CD14-positive monocyte (primary cell): ENCODE results near the gene KRTAP5-8. TPM values are rescaled to one million over a fixed set of nuclear protein-coding genes. Genes with fewer than 3 reads are reported as not detected.
"Not testable (repeated sequence)": the region's sequence is repeated elsewhere in the genome, so short reads cannot be mapped to it uniquely, and the experiment has no call there.

ENCODE experiments used
- DNase-seq, 3 donors: peaks; one replicate each; pipeline ENCODE4 v3.0.0-alpha.2; 2011 to 2022
- H2AFZ ChIP-seq: 2 replicates; pipeline ENCODE4 v1.6.0; 2012; ENCODE audit warnings: mild to moderate bottlenecking, low read depth, low read length, inconsistent platforms; ENCODE audit not compliant: insufficient read depth, poor library complexity, severe bottlenecking
- H3K27ac ChIP-seq, 2 donors: 1 replicate in 1 of 2; 2 replicates in 1 of 2; pipeline ENCODE4 v1.5.1; 2012 to 2013; ENCODE audit warnings: low read length in 2 of 2, control low read depth in 1 of 2, inconsistent platforms in 1 of 2, low read depth in 1 of 2, mild to moderate bottlenecking in 1 of 2
- H3K27me3 ChIP-seq, 2 donors: one replicate each; pipeline versions ENCODE4 v1.6.0 to v1.6.1; 2011 to 2013; ENCODE audit warnings: low read length in 2 of 2; ENCODE audit not compliant: control insufficient read depth in 2 of 2, insufficient read depth in 2 of 2
- H3K36me3 ChIP-seq, 2 donors: replicated peaks in 1 of 2; 1 replicate in 1 of 2; 2 replicates in 1 of 2; pipeline versions ENCODE4 v1.5.1 to v1.6.1; 2012 to 2013; ENCODE audit warnings: low read length in 2 of 2, control low read depth in 1 of 2, inconsistent platforms in 1 of 2, mild to moderate bottlenecking in 1 of 2; ENCODE audit not compliant: insufficient read depth in 2 of 2, control insufficient read depth in 1 of 2
- H3K4me1 ChIP-seq, 2 donors: 1 replicate in 1 of 2; 2 replicates in 1 of 2; pipeline versions ENCODE4 v1.5.1 to v1.6.1; 2012 to 2013; ENCODE audit warnings: low read length in 2 of 2, control low read depth in 1 of 2, inconsistent platforms in 1 of 2, mild to moderate bottlenecking in 1 of 2, moderate library complexity in 1 of 2; ENCODE audit not compliant: insufficient read depth in 2 of 2, control insufficient read depth in 1 of 2
- H3K4me2 ChIP-seq: replicated peaks from 2 replicates; pipeline ENCODE3; 2012; ENCODE audit warnings: low read length, moderate library complexity, mild to moderate bottlenecking; ENCODE audit not compliant: poor library complexity, severe bottlenecking; ENCODE audit errors: extremely low read depth
- H3K4me3 ChIP-seq, 3 experiments: fragments of 200-600 bp in 1 of 3; sonication (generic) in 1 of 3; replicated peaks in 1 of 3; 1 replicate in 2 of 3; 2 replicates in 1 of 3; pipeline ENCODE4 v1.5.1; 2011 to 2013; ENCODE audit warnings: low read length in 3 of 3, mild to moderate bottlenecking in 3 of 3, control low read depth in 2 of 3, low read depth in 2 of 3, inconsistent platforms in 1 of 3, moderate library complexity in 1 of 3
- H3K79me2 ChIP-seq: 2 replicates; pipeline ENCODE4 v1.6.0; 2012; ENCODE audit warnings: mild to moderate bottlenecking, control low read depth, inconsistent platforms, low read length, moderate library complexity; ENCODE audit not compliant: insufficient read depth
- H3K9ac ChIP-seq: 2 replicates; pipeline ENCODE4 v1.6.0; 2017; ENCODE audit warnings: low read length, mild to moderate bottlenecking; ENCODE audit not compliant: insufficient read depth, poor library complexity, severe bottlenecking
- H3K9me3 ChIP-seq, 2 donors: replicated peaks in 1 of 2; 1 replicate in 1 of 2; 2 replicates in 1 of 2; pipeline versions ENCODE4 v1.5.1 to v1.6.1; 2012 to 2013; ENCODE audit warnings: low read length in 2 of 2, control low read depth in 1 of 2; ENCODE audit not compliant: control insufficient read depth in 1 of 2, insufficient read depth in 1 of 2
- H4K20me1 ChIP-seq: 2 replicates; pipeline ENCODE4 v1.6.0; 2012; ENCODE audit warnings: mild to moderate bottlenecking, low read length, control low read depth, moderate library complexity; ENCODE audit not compliant: insufficient read depth
- H3K27ac Mint-ChIP-seq, 7 donors: one replicate each; pipeline ENCODE4 v1.8.0; 2020; ENCODE audit warnings: mild to moderate bottlenecking in 7 of 7, mixed read lengths in 7 of 7, moderate library complexity in 6 of 7, inconsistent platforms in 2 of 7
- H3K27me3 Mint-ChIP-seq, 3 donors: one replicate each; pipeline ENCODE4 v1.8.0; 2021 to 2022; ENCODE audit warnings: low read depth in 3 of 3, mild to moderate bottlenecking in 3 of 3, mixed read lengths in 3 of 3, moderate library complexity in 3 of 3, inconsistent platforms in 1 of 3
- H3K36me3 Mint-ChIP-seq, 2 donors: one replicate each; pipeline ENCODE4 v1.8.0; 2020; ENCODE audit warnings: mixed read lengths in 2 of 2, inconsistent platforms in 1 of 2, mild to moderate bottlenecking in 1 of 2
- H3K4me1 Mint-ChIP-seq: one replicate; pipeline ENCODE4 v1.8.0; 2020; ENCODE audit warnings: mild to moderate bottlenecking, mixed read lengths
- H3K4me3 Mint-ChIP-seq, 2 donors: one replicate each; pipeline ENCODE4 v1.8.0; 2020; ENCODE audit warnings: mild to moderate bottlenecking in 2 of 2, mixed read lengths in 2 of 2, moderate library complexity in 1 of 2
- H3K9me3 Mint-ChIP-seq, 7 donors: one replicate each; pipeline ENCODE4 v1.8.0; 2020 to 2022; ENCODE audit warnings: mixed read lengths in 7 of 7, mild to moderate bottlenecking in 6 of 7, moderate library complexity in 6 of 7, inconsistent platforms in 2 of 7
- CTCF ChIP-seq: fragments of 200-600 bp; IDR thresholded peaks from one replicate; pipeline ENCODE4 v1.8.0; 2022; ENCODE audit warnings: antibody characterized with exemption, mild to moderate bottlenecking
- WGBS: methylation state at CpG from one replicate; pipeline ENCODE4 v1.1.5; 2013; ENCODE audit warnings: missing lambda C conversion rate; ENCODE audit not compliant: insufficient coverage; 5-methylcytosine and 5-hydroxymethylcytosine counted together
- intact Hi-C, 2 donors: fragments of 100-400 bp; cut with micrococcal nuclease; formaldehyde crosslinking; loops; one replicate each; pipeline versions ENCODE4 v1.15.0 to v1.15.1; 2023
- polyA plus RNA-seq, 3 donors: library from polyadenylated mRNA; depleted of rRNA in 1 of 3; unstranded in 2 of 3; stranded (reverse) in 1 of 3; fragments of 300-500 nt in 2 of 3; fragments of >200 nt in 1 of 3; fragmentation: Illumina TruSeq in 2 of 3; gene quantifications; 1 replicate in 2 of 3; 2 replicates in 1 of 3; pipeline ENCODE4 v1.2.3, GENCODE V29; 2012 to 2021

Gene KRTAP5-8
- polyA plus RNA-seq, 3 donors, result 0.08 TPM; not detected in 2

DNA sequence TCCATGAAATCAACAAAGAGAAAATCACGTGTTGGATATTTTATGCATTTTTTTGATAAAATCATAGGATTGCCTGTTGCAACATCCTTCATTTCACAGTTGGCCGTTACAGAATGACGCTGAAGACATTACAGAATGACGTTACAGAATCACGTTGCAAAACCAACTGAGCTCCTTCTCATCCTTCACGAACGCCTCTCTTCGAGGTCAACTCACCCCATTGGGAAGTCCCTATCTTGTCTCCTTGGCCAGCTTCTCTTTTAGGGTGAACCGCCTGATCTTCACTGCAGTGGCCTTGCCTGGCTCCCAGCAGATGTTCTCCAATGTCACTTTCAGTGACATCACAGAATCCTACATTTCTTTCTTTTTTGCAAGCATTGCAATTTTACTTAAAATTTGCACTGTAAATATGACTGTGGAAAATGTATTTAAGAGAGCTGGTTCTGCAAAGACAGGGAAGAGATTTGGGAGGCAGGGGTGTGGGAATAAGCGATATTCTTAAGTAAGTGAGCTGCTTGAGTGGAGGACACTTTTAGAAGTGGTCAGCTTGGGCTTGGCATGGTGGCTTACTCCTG lies 5.7 kb upstream of the KRTAP5-8 start:
- Histone ChIP-seq H3K4me3 (no peak overlapping the region), H3K27me3 (no peaks in the 10 kb centered on the region), H2AFZ (no peak overlapping the region), H3K4me2 (no peak overlapping the region), H3K36me3 (no peaks in the 10 kb centered on the region), H3K27ac (no peak overlapping the region), H3K9ac (no peak overlapping the region), H4K20me1 (no peaks in the 10 kb centered on the region), H3K4me1 (no peaks in the 10 kb centered on the region), H3K79me2 (no peaks in the 10 kb centered on the region), H3K9me3 (no peaks in the 10 kb centered on the region)
- Mint-ChIP-seq H3K4me3 (no peak overlapping the region), H3K9me3 (peaks cover 0 to 3% (median 1%) of the 10 kb centered on the region in 7 donors), H3K4me1 (peaks cover 4% of the 10 kb centered on the region), H3K27ac (peak overlapping the region in 4 of 7 donors; percentile 15 to 70 (median 38)), H3K36me3 (no peaks in the 10 kb centered on the region), H3K27me3 (peaks cover 3 to 9% (median 6%) of the 10 kb centered on the region in 3 donors)
- 59% methylated on average over 9 of the region's 10 CpGs for WGBS
- intact Hi-C loops, result no loop called here
- TF ChIP-seq CTCF, result no peak
- DNase-seq, result peak in 2 of 3 donors; percentile 29 to 73

DNA sequence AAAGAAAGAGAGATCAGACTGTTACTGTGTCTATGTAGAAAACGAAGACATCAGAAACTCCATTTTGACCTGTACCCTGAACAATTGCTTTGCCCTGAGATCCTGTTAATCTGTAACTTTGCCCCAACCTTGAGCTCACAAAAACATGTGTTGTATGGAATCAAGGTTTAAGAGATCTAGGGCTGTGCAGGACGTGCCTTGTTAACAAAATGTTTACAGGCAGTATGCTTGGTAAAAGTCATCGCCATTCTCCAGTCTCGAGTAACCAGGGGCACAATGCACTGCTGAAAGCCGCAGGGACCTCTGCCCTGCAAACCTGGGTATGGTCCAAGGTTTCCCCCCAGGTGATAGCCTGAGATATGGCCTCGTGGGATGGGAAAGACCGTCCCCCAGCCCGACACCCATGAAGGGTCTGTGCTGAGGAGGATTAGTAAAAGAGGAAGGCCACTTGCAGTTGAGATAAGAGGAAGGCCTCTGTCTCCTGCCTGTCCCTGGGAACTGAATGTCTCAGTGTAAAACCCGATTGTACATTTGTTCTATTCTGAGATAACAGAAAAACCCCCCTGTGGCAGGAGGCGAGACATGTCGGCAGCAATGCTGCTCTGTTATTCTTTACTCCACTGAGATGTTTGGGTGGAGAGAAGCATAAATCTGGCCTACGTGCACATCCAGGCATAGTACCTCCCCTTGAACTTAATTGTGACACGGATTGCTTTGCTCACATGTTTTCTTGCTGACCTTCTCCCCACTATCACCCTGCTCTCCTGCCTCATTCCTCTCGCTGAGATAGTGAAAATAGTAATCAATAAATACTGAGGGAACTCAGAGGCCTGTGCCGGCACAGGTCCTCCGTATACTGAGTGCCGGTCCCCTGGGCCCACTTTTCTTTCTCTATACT lies 2.9 kb upstream of the KRTAP5-8 start:
- H3K27me3 ChIP-seq, H3K4me2 ChIP-seq, H3K36me3 Mint-ChIP-seq, DNase-seq, H2AFZ ChIP-seq, H3K79me2 ChIP-seq, H3K4me1 ChIP-seq, H3K9me3 ChIP-seq, H3K4me3 Mint-ChIP-seq, H3K27ac ChIP-seq, H3K27ac Mint-ChIP-seq, H3K4me1 Mint-ChIP-seq, H3K4me3 ChIP-seq, intact Hi-C loops, H3K27me3 Mint-ChIP-seq, H3K9me3 Mint-ChIP-seq, H3K36me3 ChIP-seq, H4K20me1 ChIP-seq, H3K9ac ChIP-seq: not testable (repeated sequence)
- WGBS, result 68% methylated on average over 5 of the region's 17 CpGs
